Mesodermal cell (in vitro differentiated cells): ENCODE results near the gene SULT4A1.

Source experiments
- H3K27ac ChIP-seq: 2 replicates; pipeline ENCODE4 v1.7.0; 2013; ENCODE audit warnings: mild to moderate bottlenecking, low read depth, low read length, moderate library complexity; ENCODE audit not compliant: severe bottlenecking
- H3K36me3 ChIP-seq: 2 replicates; pipeline ENCODE4 v1.7.1; 2013; ENCODE audit warnings: mild to moderate bottlenecking, low read length, moderate library complexity; ENCODE audit not compliant: control insufficient read depth, insufficient read depth
- H3K4me1 ChIP-seq: one replicate; pipeline ENCODE4 v1.7.1; 2013; ENCODE audit warnings: mild to moderate bottlenecking, low read length; ENCODE audit not compliant: insufficient read depth, control insufficient read depth, poor library complexity, severe bottlenecking
- H3K4me3 ChIP-seq: 2 replicates; pipeline ENCODE4 v1.7.0; 2013; ENCODE audit warnings: low read length, control low read depth, mild to moderate bottlenecking; ENCODE audit not compliant: insufficient read depth, poor library complexity, severe bottlenecking; ENCODE audit errors: extremely low read depth
- H3K9me3 ChIP-seq: 2 replicates; pipeline ENCODE4 v1.7.1; 2013; ENCODE audit warnings: mild to moderate bottlenecking, low read length, moderate library complexity; ENCODE audit not compliant: control insufficient read depth
- WGBS, 2 experiments: methylation state at CpG; one replicate each; pipeline ENCODE4 v1.1.5; 2013; ENCODE audit warnings: missing lambda C conversion rate in 2 of 2; ENCODE audit not compliant: insufficient coverage in 2 of 2; 5-methylcytosine and 5-hydroxymethylcytosine counted together

SULT4A1 gene

GRCh38 chr22:43886231-43886630 is 23.9 kb upstream of the SULT4A1 start:
- H3K4me3 ChIP-seq, result no peak overlapping the region
- WGBS, 2 experiments, result 88 to 97% methylated on average over 4 of the region's 8 CpGs
- H3K36me3 ChIP-seq, result no peaks in the 10 kb centered on the region
- peaks cover 3% of the 10 kb centered on the region for H3K4me1 ChIP-seq
- H3K9me3 ChIP-seq, result no peaks in the 10 kb centered on the region
- H3K27ac ChIP-seq, result no peak overlapping the region

GRCh38 chr22:43885786-43886185 is 23.5 kb upstream of the SULT4A1 start:
- Histone ChIP-seq H3K27ac (no peak overlapping the region), H3K4me3 (no peak overlapping the region), H3K4me1 (no peaks in the 10 kb centered on the region), H3K36me3 (no peaks in the 10 kb centered on the region), H3K9me3 (no peaks in the 10 kb centered on the region)
- WGBS, 2 experiments, result 89 to 96% methylated on average over 3 to 5 of the region's 6 CpGs

GRCh38 chr22:43885319-43885671 is 23.0 kb upstream of the SULT4A1 start:
- no peak overlapping the region for H3K4me3 ChIP-seq
- no peaks in the 10 kb centered on the region for H3K4me1 ChIP-seq
- H3K27ac ChIP-seq, result no peak overlapping the region
- no peaks in the 10 kb centered on the region for H3K36me3 ChIP-seq
- no peaks in the 10 kb centered on the region for H3K9me3 ChIP-seq
- WGBS, 2 experiments, result 59 to 68% methylated on average over 6 of the region's 7 CpGs

GRCh38 chr22:43884600-43885318 is 22.4 kb upstream of the SULT4A1 start:
- no peaks in the 10 kb centered on the region for H3K36me3 ChIP-seq
- H3K4me3 ChIP-seq, result no peak overlapping the region
- no peaks in the 10 kb centered on the region for H3K4me1 ChIP-seq
- H3K27ac ChIP-seq, result no peak overlapping the region
- H3K9me3 ChIP-seq, result no peaks in the 10 kb centered on the region
- WGBS, 2 experiments, result 36 to 48% methylated on average over 11 to 15 of the region's 18 CpGs

GRCh38 chr22:43883719-43884415 is 21.6 kb upstream of the SULT4A1 start:
- no peaks in the 10 kb centered on the region for H3K36me3 ChIP-seq
- H3K4me1 ChIP-seq, result no peaks in the 10 kb centered on the region
- no peak overlapping the region for H3K4me3 ChIP-seq
- no peak overlapping the region for H3K27ac ChIP-seq
- WGBS, 2 experiments, result 94% methylated on average over 11 to 16 of the region's 17 CpGs
- H3K9me3 ChIP-seq, result no peaks in the 10 kb centered on the region

- no peaks in the 10 kb centered on the region for H3K4me1 ChIP-seq
- H3K36me3 ChIP-seq, result no peaks in the 10 kb centered on the region
- no peaks in the 10 kb centered on the region for H3K9me3 ChIP-seq
- no peak overlapping the region for H3K27ac ChIP-seq
- H3K4me3 ChIP-seq, result no peak overlapping the region
- WGBS, 2 experiments, result 38 to 42% methylated on average over 9 to 12 of the region's 14 CpGs
Observed at GRCh38 chr22:43883012-43883661, 20.8 kb upstream of the SULT4A1 start.

- Histone ChIP-seq H3K36me3 (no peaks in the 10 kb centered on the region), H3K4me1 (no peaks in the 10 kb centered on the region), H3K4me3 (no peak overlapping the region), H3K9me3 (no peaks in the 10 kb centered on the region), H3K27ac (no peak overlapping the region)
- WGBS, 2 experiments, result 88 to 92% methylated on average over 8 of the region's 9 CpGs
Observed at GRCh38 chr22:43882122-43882767, 19.9 kb upstream of the SULT4A1 start.

- Histone ChIP-seq H3K36me3 (no peaks in the 10 kb centered on the region), H3K4me1 (no peaks in the 10 kb centered on the region), H3K9me3 (no peaks in the 10 kb centered on the region), H3K27ac (no peak overlapping the region), H3K4me3 (no peak overlapping the region)
- WGBS, 2 experiments, result 90% methylated on average over 17 of the region's 19 CpGs
Observed at GRCh38 chr22:43881091-43882061, 19.1 kb upstream of the SULT4A1 start.

GRCh38 chr22:43880541-43880991 is 18.3 kb upstream of the SULT4A1 start:
- Histone ChIP-seq H3K9me3 (no peaks in the 10 kb centered on the region), H3K36me3 (no peaks in the 10 kb centered on the region), H3K4me3 (no peak overlapping the region), H3K4me1 (no peaks in the 10 kb centered on the region), H3K27ac (no peak overlapping the region)
- WGBS, 2 experiments, result 82 to 85% methylated on average over 13 to 14 of the region's 15 CpGs
